Fibroblast of skin of right quadriceps (primary cell): Measurements from ENCODE around the gene FBXO8.
A peak's percentile ranks its signal among the peaks of the same experiment; 100 is the strongest.
"Not testable (repeated sequence)": the region's sequence is repeated elsewhere in the genome, so short reads cannot be mapped to it uniquely, and the experiment has no call there.

Experiments used
- DNase-seq: peaks from one replicate; pipeline ENCODE4 v3.0.0-alpha.2; 2013

Gene FBXO8, protein sequence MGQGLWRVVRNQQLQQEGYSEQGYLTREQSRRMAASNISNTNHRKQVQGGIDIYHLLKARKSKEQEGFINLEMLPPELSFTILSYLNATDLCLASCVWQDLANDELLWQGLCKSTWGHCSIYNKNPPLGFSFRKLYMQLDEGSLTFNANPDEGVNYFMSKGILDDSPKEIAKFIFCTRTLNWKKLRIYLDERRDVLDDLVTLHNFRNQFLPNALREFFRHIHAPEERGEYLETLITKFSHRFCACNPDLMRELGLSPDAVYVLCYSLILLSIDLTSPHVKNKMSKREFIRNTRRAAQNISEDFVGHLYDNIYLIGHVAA

DNA sequence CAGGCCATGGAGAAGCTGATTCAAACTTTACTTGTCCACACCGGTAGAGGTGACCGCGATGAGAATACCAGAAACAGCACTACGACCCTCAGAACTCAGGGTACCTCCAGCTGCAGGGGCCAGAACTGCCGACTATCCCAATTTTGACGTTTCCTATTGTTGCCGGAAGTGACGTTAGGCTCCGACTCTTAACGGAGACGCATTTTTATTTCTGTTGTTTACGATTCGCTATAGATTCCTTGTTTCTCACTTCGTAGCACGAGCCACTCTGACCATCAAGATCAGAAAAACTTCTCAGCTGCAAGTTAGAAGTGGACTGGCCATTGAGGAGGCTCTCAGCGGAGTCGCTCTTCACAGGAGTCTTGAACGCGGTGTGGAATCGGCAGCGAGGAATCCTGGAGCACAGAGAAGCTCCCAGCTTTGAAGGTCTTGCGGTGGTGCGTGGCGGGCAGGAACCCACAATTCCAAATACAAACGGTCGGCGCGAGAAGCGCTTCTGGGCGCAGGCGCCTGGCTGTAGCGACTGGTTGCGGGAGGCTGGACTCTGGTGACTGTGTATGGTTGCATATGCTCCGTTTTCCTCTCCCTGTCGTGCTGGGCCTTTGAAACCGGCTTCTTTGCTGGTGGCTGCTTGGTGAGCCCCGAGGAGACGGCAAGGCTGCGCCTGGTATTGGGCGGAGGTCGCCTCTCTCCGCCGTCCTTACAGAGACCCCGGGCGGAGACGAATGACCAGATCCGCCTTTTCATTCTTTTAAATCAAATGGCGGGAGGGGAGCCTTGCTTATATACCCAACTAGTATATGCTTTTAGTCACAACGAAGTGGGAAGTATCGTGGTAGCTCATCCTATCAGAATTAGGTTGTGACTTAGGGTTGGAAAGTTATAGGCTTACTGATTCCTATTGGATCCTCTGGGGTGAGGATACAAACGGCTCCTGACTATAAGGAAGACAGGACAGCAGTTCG lies at the start of gene FBXO8, which contains the start of gene CEP44:
Gene FBXO8 (minus strand): TSS at position 161 of the 965 bp plus-strand sequence. CDS start 20,575 bp downstream, outside the sequence.
Gene CEP44 (plus strand): TSS at position 405 of the 965 bp plus-strand sequence. CDS start 15,211 bp downstream, outside the sequence.
- peak; percentile 80 for DNase-seq

- peak; percentile 70 for DNase-seq
Observed at GRCh38 chr4:174332741-174333493, 49.5 kb upstream of the FBXO8 start.

- DNase-seq, result peak; percentile 67
Observed at GRCh38 chr4:174324725-174325124, 41.3 kb upstream of the FBXO8 start.

DNA sequence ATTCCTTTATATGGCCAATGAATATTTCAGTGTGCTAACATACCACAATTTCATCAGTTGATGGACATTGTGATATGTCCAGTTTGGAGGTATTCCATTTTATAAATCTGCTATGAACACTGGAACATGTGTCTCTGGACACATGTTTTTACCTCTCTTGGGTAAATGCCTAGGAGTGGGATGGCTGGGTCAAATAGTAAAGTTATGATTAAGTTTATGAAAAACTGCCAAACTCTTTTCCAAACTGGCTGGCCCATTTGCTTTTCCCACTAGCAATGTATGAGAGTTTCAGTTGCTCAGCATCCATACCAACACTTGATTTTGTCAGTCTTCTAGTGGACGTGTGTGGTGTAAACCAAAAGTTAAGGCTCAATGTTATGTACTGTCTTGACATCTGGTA lies 40.8 kb upstream of the FBXO8 start:
- DNase-seq, result peak; percentile 26

- DNase-seq, result no peak
Observed at GRCh38 chr4:174320494-174321199, 37.2 kb upstream of the FBXO8 start.

DNA sequence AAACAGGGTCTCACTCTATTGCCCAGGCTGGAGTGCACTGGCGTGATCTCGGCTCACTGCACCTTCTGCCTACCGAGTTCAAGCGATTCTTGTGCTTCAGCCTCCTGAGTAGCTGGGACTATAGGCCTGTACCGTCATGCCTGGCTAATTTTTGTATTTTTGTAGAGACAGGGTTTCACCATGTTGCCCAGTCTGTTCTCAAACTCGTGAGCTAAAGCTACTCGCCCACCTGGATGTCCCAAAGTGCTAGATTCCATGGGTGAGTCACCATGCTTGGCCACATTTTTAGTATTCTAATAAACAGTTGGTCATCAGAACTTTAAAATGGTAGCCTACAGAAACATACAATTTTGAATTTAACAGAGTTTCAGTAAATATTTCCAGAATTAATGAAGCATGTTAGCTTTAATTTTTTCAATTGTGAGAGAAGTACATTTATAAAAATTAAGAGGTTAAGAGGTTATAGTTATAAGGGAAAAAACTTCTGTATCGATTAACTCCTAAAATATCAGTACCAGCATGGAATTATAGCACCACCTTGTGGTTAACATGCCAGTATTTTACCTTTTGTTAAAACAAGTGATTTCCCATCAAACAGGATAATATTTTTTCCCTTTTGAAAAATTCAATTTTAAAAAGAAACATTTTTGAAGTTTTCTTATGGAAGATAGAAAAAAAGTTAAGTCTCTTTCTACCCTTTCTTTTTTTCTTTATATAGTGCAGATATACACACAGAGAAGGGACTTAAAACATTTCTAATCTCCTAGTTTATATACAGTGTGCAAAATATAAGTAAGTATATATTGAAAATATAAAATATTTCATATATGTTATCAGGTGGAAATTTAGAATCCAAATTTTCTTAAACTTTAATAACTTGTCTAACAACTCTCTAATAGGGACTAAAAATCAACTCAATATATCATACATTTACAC lies 35.6 kb upstream of the FBXO8 start:
- DNase-seq, result peak; percentile 29

DNA sequence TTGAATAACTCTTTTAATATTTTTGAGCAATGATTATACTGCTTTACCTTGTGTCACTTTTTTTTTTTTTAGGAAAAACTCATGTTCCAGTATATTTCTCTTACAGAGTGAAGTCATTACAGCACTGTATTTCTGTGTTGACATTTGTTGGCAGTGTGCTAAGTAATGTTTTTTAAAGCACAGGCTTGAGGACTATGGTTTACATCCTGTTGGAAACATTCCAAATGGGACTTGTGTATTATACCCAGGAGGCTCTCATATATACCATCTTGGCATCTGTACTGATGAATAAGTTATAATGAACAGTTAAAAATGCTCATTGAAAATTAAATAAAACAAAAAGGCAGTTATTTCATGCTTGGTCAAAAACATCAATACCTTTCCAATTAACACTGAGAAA lies 34.1 kb upstream of the FBXO8 start:
- peak; percentile 39 for DNase-seq

GRCh38 chr4:174316954-174317353 lies 33.5 kb upstream of the FBXO8 start:
- no peak for DNase-seq

- no peak for DNase-seq
Observed at GRCh38 chr4:174316546-174316945, 33.1 kb upstream of the FBXO8 start.

GRCh38 chr4:174314770-174315169 lies 31.3 kb upstream of the FBXO8 start:
- DNase-seq, result peak; percentile 72

DNA sequence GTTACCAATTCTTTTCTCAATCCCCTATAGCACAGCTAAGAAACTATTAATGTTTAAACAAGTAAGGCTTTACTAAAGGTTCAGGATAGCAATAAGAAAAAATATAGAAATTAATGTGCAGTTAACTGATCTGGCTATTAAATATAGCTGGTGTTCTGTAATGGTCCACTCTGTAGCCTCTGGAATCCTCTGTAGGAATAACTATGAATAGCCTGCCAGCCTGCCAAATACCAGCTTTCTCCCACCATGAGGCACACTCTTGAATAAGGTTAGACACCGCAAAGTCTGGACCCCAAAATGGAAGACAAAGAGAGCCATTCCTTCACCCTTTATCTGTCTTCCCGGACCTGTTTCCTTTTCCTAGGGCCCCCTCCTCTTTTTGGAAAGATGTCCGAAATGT lies 30.8 kb upstream of the FBXO8 start:
- no peak for DNase-seq

DNA sequence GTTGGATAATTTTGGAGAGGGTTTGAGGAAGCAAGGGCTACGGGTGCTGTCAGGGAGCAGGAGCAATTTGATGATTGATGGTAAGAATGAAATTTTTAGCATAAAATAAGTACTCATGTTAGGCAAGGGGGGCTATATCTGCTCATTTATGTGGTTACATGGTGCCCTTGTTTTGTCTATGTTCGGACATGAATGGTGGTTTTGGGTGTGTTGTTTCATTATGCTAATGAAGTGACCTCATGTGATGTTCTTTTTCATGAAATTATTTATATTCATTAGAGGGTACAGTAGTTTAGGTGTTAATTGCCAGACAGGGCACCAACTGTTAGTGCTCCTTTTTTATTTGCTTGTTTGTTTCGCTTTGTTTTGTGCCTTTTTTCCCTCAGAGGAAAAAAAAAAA lies 29.5 kb upstream of the FBXO8 start:
- no peak for DNase-seq

GRCh38 chr4:174307694-174308093 lies 24.2 kb upstream of the FBXO8 start:
- DNase-seq, result no peak

DNA sequence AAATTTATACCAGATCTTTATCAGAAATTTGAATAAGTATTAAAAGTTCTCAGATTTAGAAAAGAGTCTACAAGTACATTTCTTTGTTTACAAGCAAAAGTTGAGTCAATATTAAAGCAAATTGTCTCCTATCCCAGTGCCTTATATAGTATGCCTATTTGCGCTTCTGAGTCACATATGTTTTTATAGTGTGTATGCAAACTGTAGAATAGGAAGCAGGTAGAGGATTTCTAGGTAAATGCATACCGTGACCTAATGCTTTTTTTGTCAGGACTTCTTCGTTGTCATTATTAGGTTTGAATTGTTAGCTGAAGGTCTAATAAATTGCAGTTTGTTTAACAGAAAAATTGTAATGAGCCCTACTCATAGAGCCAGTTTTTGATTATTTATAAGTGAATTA lies 22.5 kb upstream of the FBXO8 start:
- DNase-seq, result no peak

DNA sequence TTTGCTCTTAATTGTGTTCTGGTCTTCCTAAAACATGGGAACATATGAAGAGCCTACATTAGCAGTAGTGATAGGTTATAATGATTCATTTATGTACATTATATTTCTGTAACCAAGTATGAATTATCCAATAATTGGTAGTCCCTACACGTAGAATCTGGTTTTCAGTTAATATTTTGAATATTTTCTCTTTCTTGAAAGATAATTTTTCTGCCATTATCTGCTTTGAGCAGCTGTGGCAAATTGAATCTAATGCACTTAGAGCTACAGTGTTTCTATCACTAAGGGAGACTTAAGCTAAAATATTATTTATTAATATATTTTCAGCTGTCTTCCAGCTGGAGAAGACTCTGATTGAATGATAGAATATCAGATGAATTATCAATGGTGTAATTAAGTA lies 21.2 kb upstream of the FBXO8 start:
- no peak for DNase-seq

DNA sequence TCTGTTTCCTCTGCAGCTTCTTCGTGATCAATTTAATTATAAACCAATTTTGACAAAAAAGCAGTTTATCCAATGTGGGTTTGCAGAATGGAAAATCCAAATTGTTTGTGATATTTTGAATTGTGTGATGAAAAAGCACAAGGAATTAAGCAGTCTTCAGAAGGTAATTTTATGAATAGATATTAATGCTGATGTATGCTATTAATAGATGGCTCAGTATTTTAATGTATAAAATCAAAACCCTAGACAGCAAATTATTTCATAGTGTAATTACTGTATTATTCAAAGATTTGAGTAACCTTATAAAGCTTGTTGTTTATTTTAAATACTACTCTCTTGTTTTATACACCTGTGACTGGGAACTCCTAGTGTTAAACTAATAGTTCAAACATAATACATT lies 20.2 kb upstream of the FBXO8 start:
- no peak for DNase-seq

- DNase-seq, result not testable (repeated sequence)
Observed at GRCh38 chr4:174295142-174295541, 11.7 kb upstream of the FBXO8 start.

GRCh38 chr4:174294641-174295040 lies 11.2 kb upstream of the FBXO8 start:
- not testable (repeated sequence) for DNase-seq

DNA sequence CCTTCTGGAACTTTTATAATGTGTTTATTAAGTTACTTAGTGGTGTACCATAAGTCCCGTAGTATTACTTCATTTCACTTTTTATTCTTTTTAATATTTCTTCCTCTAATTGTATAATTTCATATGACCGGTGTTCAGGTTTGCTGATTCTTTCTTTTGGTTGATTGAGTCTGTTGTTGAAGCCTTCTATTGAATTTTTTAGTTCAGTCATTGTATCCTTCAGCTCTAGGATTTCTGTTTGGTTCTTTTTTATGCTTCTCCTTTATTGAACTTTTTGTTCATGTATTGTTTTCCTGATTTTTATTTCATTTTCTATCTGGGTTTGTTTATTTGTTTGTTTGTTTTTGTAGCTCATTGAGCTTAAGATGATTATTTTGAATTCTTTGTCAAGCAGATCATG lies 9.0 kb upstream of the FBXO8 start:
- no peak for DNase-seq

GRCh38 chr4:174286870-174287269 lies 3.4 kb upstream of the FBXO8 start:
- DNase-seq, result no peak

- DNase-seq, result no peak
Observed at GRCh38 chr4:174284487-174284886, 1.0 kb upstream of the FBXO8 start.
